ENCODE measurements around the gene MOGAT1. TPM values are rescaled to one million over a fixed set of nuclear protein-coding genes. Genes with fewer than 3 reads are reported as not detected.

The MOGAT1 gene
- total RNA-seq, 1 donor from 2014 or later: 0.44 TPM

DNA sequence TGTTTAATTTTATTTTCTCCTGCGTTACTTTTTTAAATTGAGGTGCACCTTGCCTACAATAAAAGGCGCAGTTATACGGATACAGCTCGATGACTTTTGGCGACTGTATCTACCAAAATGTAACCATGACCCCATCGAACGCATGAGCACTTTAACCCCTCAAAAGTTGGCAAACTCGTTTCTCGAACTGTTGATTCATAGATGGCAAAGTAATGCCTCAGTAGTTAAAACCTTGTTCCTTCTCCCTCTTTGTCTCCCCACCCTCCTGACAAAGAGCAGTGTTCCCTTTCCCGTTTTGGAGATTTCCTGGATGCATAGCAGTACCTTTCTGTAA is 577 bp downstream of the MOGAT1 start:
- Histone ChIP-seq H3K9me3 (replicated peaks) (no peaks in the 10 kb centered on the region), H3K27me3 (ENCODE audit: low read depth) (peaks cover 27% of the 10 kb centered on the region), H3K27ac (replicated peaks) (peak overlapping the region; percentile 64), H3K4me3 (peak overlapping the region; percentile 68), H3K36me3 (no peaks in the 10 kb centered on the region), H3K4me1 (peaks cover 10% of the 10 kb centered on the region)
- DNase-seq: no peak
- intact Hi-C loops (cut with micrococcal nuclease): no loop called here
- TF ChIP-seq, protein P1, sequence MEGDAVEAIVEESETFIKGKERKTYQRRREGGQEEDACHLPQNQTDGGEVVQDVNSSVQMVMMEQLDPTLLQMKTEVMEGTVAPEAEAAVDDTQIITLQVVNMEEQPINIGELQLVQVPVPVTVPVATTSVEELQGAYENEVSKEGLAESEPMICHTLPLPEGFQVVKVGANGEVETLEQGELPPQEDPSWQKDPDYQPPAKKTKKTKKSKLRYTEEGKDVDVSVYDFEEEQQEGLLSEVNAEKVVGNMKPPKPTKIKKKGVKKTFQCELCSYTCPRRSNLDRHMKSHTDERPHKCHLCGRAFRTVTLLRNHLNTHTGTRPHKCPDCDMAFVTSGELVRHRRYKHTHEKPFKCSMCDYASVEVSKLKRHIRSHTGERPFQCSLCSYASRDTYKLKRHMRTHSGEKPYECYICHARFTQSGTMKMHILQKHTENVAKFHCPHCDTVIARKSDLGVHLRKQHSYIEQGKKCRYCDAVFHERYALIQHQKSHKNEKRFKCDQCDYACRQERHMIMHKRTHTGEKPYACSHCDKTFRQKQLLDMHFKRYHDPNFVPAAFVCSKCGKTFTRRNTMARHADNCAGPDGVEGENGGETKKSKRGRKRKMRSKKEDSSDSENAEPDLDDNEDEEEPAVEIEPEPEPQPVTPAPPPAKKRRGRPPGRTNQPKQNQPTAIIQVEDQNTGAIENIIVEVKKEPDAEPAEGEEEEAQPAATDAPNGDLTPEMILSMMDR (IDR thresholded peaks at IDR 0.05; ENCODE audit: borderline replicate concordance): no peak

- Histone ChIP-seq H3K27me3 (ENCODE audit: low read depth) (peaks cover 32% of the 10 kb centered on the region), H3K4me3 (no peak overlapping the region), H3K4me1 (peaks cover 10% of the 10 kb centered on the region), H3K27ac (replicated peaks) (no peak overlapping the region), H3K9me3 (replicated peaks) (no peaks in the 10 kb centered on the region), H3K36me3 (no peaks in the 10 kb centered on the region)
- TF ChIP-seq, protein P1 (IDR thresholded peaks at IDR 0.05; ENCODE audit: borderline replicate concordance): no peak
- intact Hi-C loops (cut with micrococcal nuclease): no loop called here
- DNase-seq: no peak
These were observed 1.8 kb downstream of the MOGAT1 start for GRCh38 chr2:222673273-222673672.

GRCh38 chr2:222673883-222674282 is 2.4 kb downstream of the MOGAT1 start:
- no peak for DNase-seq
- Histone ChIP-seq H3K4me1 (peaks cover 10% of the 10 kb centered on the region), H3K4me3 (no peak overlapping the region), H3K27me3 (ENCODE audit: low read depth) (peaks cover 32% of the 10 kb centered on the region), H3K9me3 (replicated peaks) (no peaks in the 10 kb centered on the region), H3K36me3 (no peaks in the 10 kb centered on the region), H3K27ac (replicated peaks) (no peak overlapping the region)
- intact Hi-C loops (cut with micrococcal nuclease): no loop called here
- TF ChIP-seq, protein P1 (IDR thresholded peaks at IDR 0.05; ENCODE audit: borderline replicate concordance): no peak

GRCh38 chr2:222677981-222678380 is 6.5 kb downstream of the MOGAT1 start:
- H3K4me1 ChIP-seq: no peaks in the 10 kb centered on the region
- TF ChIP-seq, protein P1 (IDR thresholded peaks at IDR 0.05; ENCODE audit: borderline replicate concordance): no peak
- intact Hi-C loops (cut with micrococcal nuclease): no loop called here
- no peak overlapping the region for H3K27ac ChIP-seq (replicated peaks)
- H3K4me3 ChIP-seq: no peak overlapping the region
- no peak for DNase-seq
- H3K27me3 ChIP-seq (ENCODE audit: low read depth): peaks cover 12% of the 10 kb centered on the region
- no peaks in the 10 kb centered on the region for H3K9me3 ChIP-seq (replicated peaks)
- H3K36me3 ChIP-seq: no peaks in the 10 kb centered on the region

DNA sequence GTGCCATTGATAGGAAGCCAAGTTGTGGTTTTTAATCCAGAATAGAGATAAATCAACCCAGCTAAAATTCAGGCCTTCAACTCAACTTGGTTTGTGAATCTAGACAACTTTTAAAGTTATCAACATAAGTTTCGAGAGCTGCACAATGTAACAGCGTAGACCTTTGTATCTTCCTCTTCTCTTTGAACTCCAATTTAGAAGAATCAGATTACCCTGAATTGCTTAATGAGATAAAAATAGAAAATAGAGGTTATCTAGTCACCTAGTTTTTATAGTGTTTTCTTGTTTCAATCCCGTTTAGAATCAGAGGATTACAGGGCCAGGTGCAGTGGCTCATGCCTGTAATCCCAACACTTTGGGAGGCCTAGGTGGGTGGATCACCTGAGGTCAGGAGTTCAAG is 12.3 kb downstream of the MOGAT1 start:
- no peak overlapping the region for H3K4me3 ChIP-seq
- no peaks in the 10 kb centered on the region for H3K27me3 ChIP-seq (ENCODE audit: low read depth)

More for the DNA sequence above, 12.3 kb downstream of the MOGAT1 start:
- Histone ChIP-seq H3K36me3 (no peaks in the 10 kb centered on the region), H3K9me3 (replicated peaks) (no peaks in the 10 kb centered on the region), H3K27ac (replicated peaks) (no peak overlapping the region), H3K4me1 (no peaks in the 10 kb centered on the region)
- no peak for DNase-seq
- intact Hi-C loops (cut with micrococcal nuclease): no loop called here
- TF ChIP-seq, protein P1 (IDR thresholded peaks at IDR 0.05; ENCODE audit: borderline replicate concordance): no peak
